ENCODE results near the gene C9orf78.

DNA sequence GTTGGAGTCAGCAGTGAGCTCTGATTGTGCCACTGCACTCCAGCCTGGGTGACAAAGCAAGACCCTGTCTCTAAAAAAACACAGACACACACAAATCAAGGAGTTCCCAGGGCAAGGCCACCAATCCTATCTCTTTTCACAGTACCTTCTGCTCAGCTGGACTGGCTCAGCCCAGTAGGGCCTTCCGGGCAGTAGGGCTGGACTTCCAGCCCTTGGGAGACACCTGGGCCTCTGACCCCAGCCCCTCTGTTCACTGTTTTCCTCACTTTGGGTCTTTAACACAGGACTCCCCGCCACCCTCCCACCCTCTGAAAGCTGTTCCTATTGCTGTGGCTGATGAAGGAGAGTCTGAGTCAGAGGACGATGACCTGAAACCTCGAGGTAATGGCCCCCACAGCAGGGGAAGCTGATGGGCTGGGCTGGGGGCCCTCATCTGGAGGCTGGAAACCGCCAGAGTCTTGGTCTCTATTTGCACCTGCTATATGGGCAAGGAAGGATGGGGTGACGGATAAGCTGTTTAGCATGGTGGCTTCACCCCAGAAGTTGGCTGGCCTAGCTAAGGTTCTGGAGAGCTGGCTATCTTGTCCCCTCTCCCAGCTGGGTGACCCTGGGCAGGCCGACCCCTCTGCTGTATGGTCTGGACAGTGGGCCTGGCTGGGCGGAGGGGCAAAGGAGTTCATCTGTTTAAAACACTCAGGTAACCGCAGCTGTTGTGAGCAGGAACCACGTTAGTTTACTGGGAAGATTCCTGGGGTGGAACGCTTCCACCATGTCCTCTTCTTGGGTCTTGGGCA lies 25.8 kb upstream of the C9orf78 start:
- TF ChIP-seq POLR2A (IDR thresholded peaks at IDR 0.05; ENCODE audit: low read depth, low read length) (no peak), POLR2AphosphoS5 (IDR thresholded peaks at IDR 0.05; ENCODE audit: low read depth, low read length) (no peak), POU2F2 (IDR thresholded peaks at IDR 0.05; ENCODE audit: low read depth, low read length) (no peak), TAF1 (IDR thresholded peaks at IDR 0.05; ENCODE audit: low read depth, low read length) (no peak)
